GM12875 (cell line): Measurements from ENCODE around the gene LMAN2L.
"Not testable (repeated sequence)": the region's sequence is repeated elsewhere in the genome, so short reads cannot be mapped to it uniquely, and the experiment has no call there.

Experiments
- H3K4me3 ChIP-seq: one replicate; pipeline ENCODE4 v1.5.1; 2011; ENCODE audit warnings: low read depth, low read length, control low read depth
- TF ChIP-seq, protein P1 (sequence below): IDR thresholded peaks from 2 replicates; pipeline ENCODE4 v1.5.1; 2011; ENCODE audit warnings: low read depth, mild to moderate bottlenecking, control low read depth, inconsistent platforms, low read length, moderate library complexity, borderline replicate concordance; ENCODE audit not compliant: insufficient read depth

The LMAN2L gene

GRCh38 chr2:96681540-96681939 is 58.3 kb downstream of the LMAN2L start:
- H3K4me3 ChIP-seq = no peak overlapping the region
- TF ChIP-seq, protein P1, sequence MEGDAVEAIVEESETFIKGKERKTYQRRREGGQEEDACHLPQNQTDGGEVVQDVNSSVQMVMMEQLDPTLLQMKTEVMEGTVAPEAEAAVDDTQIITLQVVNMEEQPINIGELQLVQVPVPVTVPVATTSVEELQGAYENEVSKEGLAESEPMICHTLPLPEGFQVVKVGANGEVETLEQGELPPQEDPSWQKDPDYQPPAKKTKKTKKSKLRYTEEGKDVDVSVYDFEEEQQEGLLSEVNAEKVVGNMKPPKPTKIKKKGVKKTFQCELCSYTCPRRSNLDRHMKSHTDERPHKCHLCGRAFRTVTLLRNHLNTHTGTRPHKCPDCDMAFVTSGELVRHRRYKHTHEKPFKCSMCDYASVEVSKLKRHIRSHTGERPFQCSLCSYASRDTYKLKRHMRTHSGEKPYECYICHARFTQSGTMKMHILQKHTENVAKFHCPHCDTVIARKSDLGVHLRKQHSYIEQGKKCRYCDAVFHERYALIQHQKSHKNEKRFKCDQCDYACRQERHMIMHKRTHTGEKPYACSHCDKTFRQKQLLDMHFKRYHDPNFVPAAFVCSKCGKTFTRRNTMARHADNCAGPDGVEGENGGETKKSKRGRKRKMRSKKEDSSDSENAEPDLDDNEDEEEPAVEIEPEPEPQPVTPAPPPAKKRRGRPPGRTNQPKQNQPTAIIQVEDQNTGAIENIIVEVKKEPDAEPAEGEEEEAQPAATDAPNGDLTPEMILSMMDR = no peak

DNA sequence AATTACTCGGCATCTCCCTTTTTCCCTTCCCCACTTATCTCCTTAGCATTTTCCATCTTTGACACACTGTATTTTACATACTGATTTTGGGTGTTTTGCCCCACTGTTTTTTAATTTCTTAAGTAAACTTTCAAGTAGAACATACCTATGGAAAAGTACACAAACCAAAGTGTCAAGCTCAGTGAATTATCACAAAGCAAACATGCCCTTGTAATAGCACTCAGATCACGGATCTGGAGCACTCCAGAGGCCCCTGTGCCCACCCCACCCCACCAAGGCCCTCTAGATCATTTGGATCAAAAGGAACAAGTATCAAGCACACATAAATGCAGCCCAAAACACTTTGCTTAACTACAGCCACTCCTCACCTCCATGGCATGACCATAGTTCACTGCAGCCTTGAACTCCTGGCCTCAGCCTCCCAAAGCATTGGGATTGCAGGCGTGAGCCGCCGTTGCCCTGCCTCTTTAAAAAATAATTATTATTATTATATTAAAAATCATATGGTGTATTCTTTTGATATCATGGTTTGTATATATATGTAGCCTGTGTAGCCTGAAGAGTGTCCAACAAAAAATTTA is 59.2 kb downstream of the LMAN2L start:
- TF ChIP-seq, protein P1 = no peak
- no peak overlapping the region for H3K4me3 ChIP-seq

DNA sequence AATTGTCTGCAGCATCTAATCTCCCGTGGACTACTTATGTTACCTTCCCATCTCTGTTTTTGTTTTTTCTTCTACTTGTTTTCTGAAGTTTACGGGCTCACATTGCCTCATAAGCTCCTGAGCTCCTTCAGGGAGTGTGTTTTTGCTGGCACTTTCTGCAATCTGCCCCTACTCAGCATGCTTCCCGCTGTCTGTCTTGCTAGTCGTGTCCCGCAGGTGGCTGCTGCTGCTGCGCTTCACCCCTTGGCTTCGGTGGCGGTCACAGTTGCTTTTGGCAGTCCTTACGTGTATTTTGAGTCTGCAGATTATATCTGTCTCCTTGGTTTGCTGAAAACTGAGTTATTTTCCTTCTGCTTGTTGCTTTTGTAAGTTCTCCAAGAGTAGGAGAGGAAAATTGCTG is 60.0 kb downstream of the LMAN2L start:
- TF ChIP-seq, protein P1 = no peak
- H3K4me3 ChIP-seq = no peak overlapping the region

- TF ChIP-seq, protein P1 = no peak
Observed at GRCh38 chr2:96669539-96670215, 70.2 kb downstream of the LMAN2L start.

GRCh38 chr2:96668771-96669170 is 71.1 kb downstream of the LMAN2L start:
- H3K4me3 ChIP-seq = no peak overlapping the region
- TF ChIP-seq, protein P1 = no peak

More at GRCh38 chr2:96669539-96670215, 70.2 kb downstream of the LMAN2L start:
- H3K4me3 ChIP-seq = no peak overlapping the region

DNA sequence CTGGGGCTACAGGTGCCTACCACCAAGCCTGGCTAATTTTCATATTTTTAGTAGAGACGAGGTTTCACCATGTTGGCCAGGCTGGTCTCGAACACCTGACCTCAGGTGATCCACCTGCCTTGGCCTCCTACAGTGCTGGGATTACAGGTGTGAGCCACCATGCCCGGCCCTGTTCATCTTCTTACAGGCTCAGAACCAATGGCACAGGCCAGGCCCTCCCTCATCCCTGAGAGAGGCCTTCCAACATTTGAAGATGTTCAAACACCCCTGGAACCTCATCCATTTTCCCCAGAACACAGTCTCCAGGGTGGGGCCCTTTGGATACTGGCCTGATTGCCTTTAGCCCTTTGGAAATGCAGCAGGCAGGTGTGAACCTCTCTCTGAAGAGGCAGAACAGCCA is 74.1 kb downstream of the LMAN2L start:
- not testable (repeated sequence) for H3K4me3 ChIP-seq

GRCh38 chr2:96665083-96665569 is 74.7 kb downstream of the LMAN2L start:
- no peak overlapping the region for H3K4me3 ChIP-seq
- TF ChIP-seq, protein P1 = no peak
